Measurements from ENCODE around the gene SH2D7. TPM values are rescaled to one million over a fixed set of nuclear protein-coding genes. Genes with fewer than 3 reads are reported as not detected.
"Not testable (repeated sequence)": the region's sequence is repeated elsewhere in the genome, so short reads cannot be mapped to it uniquely, and the experiment has no call there.

Gene SH2D7
- total RNA-seq, 1 experiment from 2014 or later = not detected

GRCh38 chr15:78148392-78149067, 56.2 kb downstream of the SH2D7 start:
- peak overlapping the region; percentile 55 for H3K27ac Mint-ChIP-seq (ENCODE audit: unreplicated experiment)
- DNase-seq = no peak
- TF ChIP-seq, protein P1, sequence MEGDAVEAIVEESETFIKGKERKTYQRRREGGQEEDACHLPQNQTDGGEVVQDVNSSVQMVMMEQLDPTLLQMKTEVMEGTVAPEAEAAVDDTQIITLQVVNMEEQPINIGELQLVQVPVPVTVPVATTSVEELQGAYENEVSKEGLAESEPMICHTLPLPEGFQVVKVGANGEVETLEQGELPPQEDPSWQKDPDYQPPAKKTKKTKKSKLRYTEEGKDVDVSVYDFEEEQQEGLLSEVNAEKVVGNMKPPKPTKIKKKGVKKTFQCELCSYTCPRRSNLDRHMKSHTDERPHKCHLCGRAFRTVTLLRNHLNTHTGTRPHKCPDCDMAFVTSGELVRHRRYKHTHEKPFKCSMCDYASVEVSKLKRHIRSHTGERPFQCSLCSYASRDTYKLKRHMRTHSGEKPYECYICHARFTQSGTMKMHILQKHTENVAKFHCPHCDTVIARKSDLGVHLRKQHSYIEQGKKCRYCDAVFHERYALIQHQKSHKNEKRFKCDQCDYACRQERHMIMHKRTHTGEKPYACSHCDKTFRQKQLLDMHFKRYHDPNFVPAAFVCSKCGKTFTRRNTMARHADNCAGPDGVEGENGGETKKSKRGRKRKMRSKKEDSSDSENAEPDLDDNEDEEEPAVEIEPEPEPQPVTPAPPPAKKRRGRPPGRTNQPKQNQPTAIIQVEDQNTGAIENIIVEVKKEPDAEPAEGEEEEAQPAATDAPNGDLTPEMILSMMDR (IDR thresholded peaks at IDR 0.05; ENCODE audit: unreplicated experiment) = no peak
- CTCF ChIA-PET = interaction anchor here (0.5 to 2.1 kb wide), 11 partner anchors 9 to 712 kb away, joined by 3 to 9 read pairs (median 4); partner anchors contain the start of gene CIB2
- no peaks in the 10 kb centered on the region for H3K9me3 Mint-ChIP-seq (ENCODE audit: low read depth, unreplicated experiment)
- peaks cover 33% of the 10 kb centered on the region for H3K36me3 Mint-ChIP-seq (ENCODE audit: insufficient read depth, unreplicated experiment)
- H3K4me3 Mint-ChIP-seq (ENCODE audit: low read depth, unreplicated experiment) = peak overlapping the region; percentile 92
- no peaks in the 10 kb centered on the region for H3K27me3 Mint-ChIP-seq (ENCODE audit: unreplicated experiment)
- peaks cover 18% of the 10 kb centered on the region for H3K4me1 Mint-ChIP-seq (ENCODE audit: low read depth, unreplicated experiment)
- intact Hi-C loops (cut with micrococcal nuclease; ENCODE audit: unreplicated experiment) = loop anchor here (2.0 kb wide), 1 partner anchor 14 kb away; no protein-coding TSS in a partner anchor
- TSS peak; percentile 95 for BruUV-seq (replicated peaks)

DNA sequence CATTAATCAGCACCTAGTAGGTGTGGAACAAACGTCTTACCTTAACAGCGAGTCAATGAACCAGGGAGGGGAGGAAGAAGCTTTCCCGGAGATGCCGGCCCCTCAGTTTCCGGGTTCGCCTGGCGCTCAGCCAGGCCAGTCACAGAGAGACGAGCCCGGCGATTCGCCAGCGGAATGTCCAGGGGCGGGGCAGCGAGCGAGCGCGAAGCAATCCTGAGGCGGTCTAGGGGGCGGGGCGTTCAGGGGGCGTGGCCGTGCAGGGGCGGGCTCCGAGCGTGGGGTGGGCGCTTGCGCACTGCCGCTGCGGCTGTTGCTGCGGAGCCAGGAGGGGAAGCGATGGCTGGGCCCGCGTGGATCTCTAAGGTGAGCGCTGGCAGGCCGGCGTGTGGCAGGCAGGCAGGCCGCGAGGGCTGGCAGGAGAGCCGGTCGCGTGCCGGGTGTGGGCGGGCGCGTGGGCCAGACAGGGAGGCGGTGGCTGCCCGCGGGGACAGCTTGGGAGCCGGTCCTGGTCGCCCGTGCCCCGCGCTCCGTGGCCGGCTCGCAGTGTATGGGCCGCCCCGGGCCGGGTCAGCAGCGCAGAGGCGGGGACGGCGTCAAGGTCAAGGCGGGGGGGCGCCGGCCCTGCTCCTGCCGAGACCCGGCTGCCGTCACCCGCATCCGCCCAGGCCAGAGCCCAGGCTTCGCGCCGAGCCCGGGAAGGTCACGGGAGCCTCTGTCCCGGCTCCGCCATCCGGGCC, 56.9 kb downstream of the SH2D7 start, which contains the start of gene IDH3A:
IDH3A (plus strand) TSS at position 295 of the 737 bp plus-strand sequence; CDS start at position 337, 42 bp downstream.
- intact Hi-C loops (cut with micrococcal nuclease; ENCODE audit: unreplicated experiment) = loop anchor here (2.0 kb wide), 1 partner anchor 14 kb away; no protein-coding TSS in a partner anchor
- Mint-ChIP-seq H3K9me3 (ENCODE audit: low read depth, unreplicated experiment) (no peaks in the 10 kb centered on the region), H3K27me3 (ENCODE audit: unreplicated experiment) (no peaks in the 10 kb centered on the region), H3K36me3 (ENCODE audit: insufficient read depth, unreplicated experiment) (peaks cover 33% of the 10 kb centered on the region), H3K4me3 (ENCODE audit: low read depth, unreplicated experiment) (peak within 1 kb of the TSS; percentile 92), H3K27ac (ENCODE audit: unreplicated experiment) (peak within 1 kb of the TSS; percentile 55), H3K4me1 (ENCODE audit: low read depth, unreplicated experiment) (peaks cover 18% of the 10 kb centered on the region)
- DNase-seq = peak; percentile 100
- TF ChIP-seq, protein P1 (IDR thresholded peaks at IDR 0.05; ENCODE audit: unreplicated experiment) = no peak
- BruUV-seq (replicated peaks) = no TSS peak
- CTCF ChIA-PET = interaction anchor here (0.5 to 2.1 kb wide), 12 partner anchors 9 to 713 kb away, joined by 3 to 9 read pairs (median 4); no protein-coding TSS in a partner anchor

GRCh38 chr15:78149805-78150751, 57.7 kb downstream of the SH2D7 start:
- CTCF ChIA-PET = interaction anchor here (0.9 to 2.1 kb wide), 8 partner anchors 11 to 137 kb away, joined by 3 to 9 read pairs (median 4); no protein-coding TSS in a partner anchor
- DNase-seq = no peak
- H3K4me3 Mint-ChIP-seq (ENCODE audit: low read depth, unreplicated experiment) = peak overlapping the region; percentile 92
- TF ChIP-seq, protein P1 (IDR thresholded peaks at IDR 0.05; ENCODE audit: unreplicated experiment) = no peak
- no peaks in the 10 kb centered on the region for H3K27me3 Mint-ChIP-seq (ENCODE audit: unreplicated experiment)
- no TSS peak for BruUV-seq (replicated peaks)
- no peaks in the 10 kb centered on the region for H3K9me3 Mint-ChIP-seq (ENCODE audit: low read depth, unreplicated experiment)
- intact Hi-C loops (cut with micrococcal nuclease; ENCODE audit: unreplicated experiment) = loop anchor here (2.0 kb wide), 1 partner anchor 15 kb away; no protein-coding TSS in a partner anchor
- peak overlapping the region; percentile 50 for H3K27ac Mint-ChIP-seq (ENCODE audit: unreplicated experiment)
- peaks cover 33% of the 10 kb centered on the region for H3K36me3 Mint-ChIP-seq (ENCODE audit: insufficient read depth, unreplicated experiment)
- H3K4me1 Mint-ChIP-seq (ENCODE audit: low read depth, unreplicated experiment) = peaks cover 18% of the 10 kb centered on the region

DNA sequence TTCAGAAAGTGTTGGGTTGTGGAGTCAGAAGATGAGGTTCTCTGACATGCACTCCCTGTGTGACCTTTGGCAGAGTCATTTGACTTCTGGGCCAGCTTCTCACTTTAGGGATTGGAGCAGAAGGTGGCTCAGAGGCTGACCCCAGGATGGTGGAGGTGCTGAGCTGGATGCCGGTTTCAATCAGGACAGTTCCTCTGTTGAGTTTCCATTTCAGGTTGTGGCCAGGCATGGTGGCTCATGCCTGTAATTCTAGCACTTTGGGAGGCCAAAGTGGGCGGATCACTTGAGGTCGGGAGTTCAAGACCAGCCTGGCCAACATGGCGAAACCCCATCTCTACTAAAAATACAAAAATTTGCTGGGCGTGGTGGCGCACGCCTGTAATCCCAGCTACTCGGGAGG, 58.7 kb downstream of the SH2D7 start:
- intact Hi-C loops (cut with micrococcal nuclease; ENCODE audit: unreplicated experiment); H3K9me3 Mint-ChIP-seq (ENCODE audit: low read depth, unreplicated experiment); BruUV-seq (replicated peaks); H3K27me3 Mint-ChIP-seq (ENCODE audit: unreplicated experiment); H3K27ac Mint-ChIP-seq (ENCODE audit: unreplicated experiment); DNase-seq: not testable (repeated sequence)
- peaks cover 18% of the 10 kb centered on the region for H3K4me1 Mint-ChIP-seq (ENCODE audit: low read depth, unreplicated experiment)
- peaks cover 34% of the 10 kb centered on the region for H3K36me3 Mint-ChIP-seq (ENCODE audit: insufficient read depth, unreplicated experiment)
- CTCF ChIA-PET = interaction anchor here (1.0 kb wide), 1 partner anchor 20 kb away, joined by 3 read pairs; no protein-coding TSS in a partner anchor
- peak overlapping the region; percentile 92 for H3K4me3 Mint-ChIP-seq (ENCODE audit: low read depth, unreplicated experiment)

Other genes with a start within 250 kb of the SH2D7 start
- gene TBC1D2B, start 14.8 kb upstream of the SH2D7 start, total RNA-seq (2022) = 50.0 and 52.8 TPM in 2 replicates
- 15.1 and 15.7 TPM in 2 replicates for gene CIB2, start 38.9 kb downstream of the SH2D7 start, total RNA-seq (2022)
- 96.1 and 111 TPM in 2 replicates for gene IDH3A, start 56.8 kb downstream of the SH2D7 start, total RNA-seq (2022)
- gene ACSBG1, start 142.0 kb downstream of the SH2D7 start, total RNA-seq (2022) = 0.45 and 0.49 TPM in 2 replicates
- gene DNAJA4, start 172.0 kb downstream of the SH2D7 start, total RNA-seq (2022) = 52.1 and 53.6 TPM in 2 replicates
- 67.8 and 72.8 TPM in 2 replicates for gene SKIC8, start 207.0 kb downstream of the SH2D7 start, total RNA-seq (2022)
- 0.51 TPM in 1 of 2 replicates, not detected in the other for gene CRABP1, start 247.8 kb downstream of the SH2D7 start, total RNA-seq (2022)